Keratinocyte (primary cell): ENCODE data around the gene LIMA1.

Experiments
- EZH2 ChIP-seq: IDR thresholded peaks from one replicate; pipeline ENCODE4 v1.6.1; 2012; ENCODE audit warnings: inconsistent platforms, mild to moderate bottlenecking, low read length, moderate library complexity
- TF ChIP-seq, protein P1 (sequence below), 3 experiments: IDR thresholded peaks in 1 of 3; conservative IDR thresholded peaks in 1 of 3; optimal IDR thresholded peaks in 1 of 3; 2 replicates in 2 of 3; 3 replicates in 1 of 3; pipeline versions ENCODE3 to v1.5.1; 2011; ENCODE audit warnings: low read length in 3 of 3, mild to moderate bottlenecking in 3 of 3, moderate library complexity in 2 of 3, control low read depth in 1 of 3, inconsistent platforms in 1 of 3; ENCODE audit not compliant: insufficient read depth in 2 of 3; ENCODE audit errors: extremely low read depth in 1 of 3

- TF ChIP-seq EZH2, result no peak
- TF ChIP-seq, protein P1, sequence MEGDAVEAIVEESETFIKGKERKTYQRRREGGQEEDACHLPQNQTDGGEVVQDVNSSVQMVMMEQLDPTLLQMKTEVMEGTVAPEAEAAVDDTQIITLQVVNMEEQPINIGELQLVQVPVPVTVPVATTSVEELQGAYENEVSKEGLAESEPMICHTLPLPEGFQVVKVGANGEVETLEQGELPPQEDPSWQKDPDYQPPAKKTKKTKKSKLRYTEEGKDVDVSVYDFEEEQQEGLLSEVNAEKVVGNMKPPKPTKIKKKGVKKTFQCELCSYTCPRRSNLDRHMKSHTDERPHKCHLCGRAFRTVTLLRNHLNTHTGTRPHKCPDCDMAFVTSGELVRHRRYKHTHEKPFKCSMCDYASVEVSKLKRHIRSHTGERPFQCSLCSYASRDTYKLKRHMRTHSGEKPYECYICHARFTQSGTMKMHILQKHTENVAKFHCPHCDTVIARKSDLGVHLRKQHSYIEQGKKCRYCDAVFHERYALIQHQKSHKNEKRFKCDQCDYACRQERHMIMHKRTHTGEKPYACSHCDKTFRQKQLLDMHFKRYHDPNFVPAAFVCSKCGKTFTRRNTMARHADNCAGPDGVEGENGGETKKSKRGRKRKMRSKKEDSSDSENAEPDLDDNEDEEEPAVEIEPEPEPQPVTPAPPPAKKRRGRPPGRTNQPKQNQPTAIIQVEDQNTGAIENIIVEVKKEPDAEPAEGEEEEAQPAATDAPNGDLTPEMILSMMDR (optimal IDR thresholded peaks at IDR 0.05 in 1 of 3, IDR thresholded peaks at IDR 0.05 in 1 of 3, conservative IDR thresholded peaks at IDR 0.05 in 1 of 3; ENCODE audit: extremely low read depth in 1 of 3, insufficient read depth in 2 of 3, low read length in 3 of 3), result no peak
Measured at GRCh38 chr12:50186681-50187080, 96.6 kb downstream of the LIMA1 start.
